Muscle layer of colon (tissue), 2 donors: ENCODE results near the gene DTX1.
"Not testable (repeated sequence)": the region's sequence is repeated elsewhere in the genome, so short reads cannot be mapped to it uniquely, and the experiment has no call there.

Experiments
- H3K27ac ChIP-seq: one replicate; pipeline ENCODE4 v1.7.0; 2013; ENCODE audit warnings: low read depth, mild to moderate bottlenecking, low read length, moderate library complexity
- H3K27me3 ChIP-seq, 2 donors: one replicate each; pipeline ENCODE4 v1.7.0; 2013; ENCODE audit warnings: low read length in 2 of 2, mild to moderate bottlenecking in 2 of 2; ENCODE audit not compliant: insufficient read depth in 2 of 2, control insufficient read depth in 1 of 2
- H3K36me3 ChIP-seq: one replicate; pipeline ENCODE4 v1.7.0; 2013; ENCODE audit warnings: mild to moderate bottlenecking, low read length; ENCODE audit not compliant: insufficient read depth
- H3K4me1 ChIP-seq: one replicate; pipeline ENCODE4 v1.7.0; 2013; ENCODE audit warnings: mild to moderate bottlenecking, low read length; ENCODE audit not compliant: insufficient read depth
- H3K4me3 ChIP-seq, 2 donors: one replicate each; pipeline ENCODE4 v1.7.0; 2013; ENCODE audit warnings: low read length in 2 of 2, low read depth in 1 of 2, mild to moderate bottlenecking in 1 of 2, moderate library complexity in 1 of 2
- H3K9ac ChIP-seq: one replicate; pipeline ENCODE4 v1.7.0; 2013; ENCODE audit warnings: low read length
- H3K9me3 ChIP-seq: one replicate; pipeline ENCODE4 v1.7.0; 2013; ENCODE audit warnings: mild to moderate bottlenecking, low read length
- donor health status: abdominal sarcoma.
- donor health status: Adenocarcinoma of cecum.

Gene DTX1

GRCh38 chr12:113112043-113112899 is 55.7 kb downstream of the DTX1 start:
- Histone ChIP-seq H3K27me3 (peaks cover 0 to 10% of the 10 kb centered on the region in 2 donors), H3K9me3 (no peaks in the 10 kb centered on the region), H3K9ac (no peak overlapping the region)

GRCh38 chr12:113113397-113113796 is 56.9 kb downstream of the DTX1 start:
- Histone ChIP-seq H3K27ac (no peak overlapping the region), H3K4me1 (no peaks in the 10 kb centered on the region), H3K9ac (no peak overlapping the region), H3K9me3 (no peaks in the 10 kb centered on the region), H3K36me3 (no peaks in the 10 kb centered on the region), H3K27me3 (peaks cover 0 to 10% of the 10 kb centered on the region in 2 donors), H3K4me3 (no peak overlapping the region)

More at GRCh38 chr12:113112043-113112899, 55.7 kb downstream of the DTX1 start:
- no peak overlapping the region for H3K27ac ChIP-seq
- no peak overlapping the region for H3K4me3 ChIP-seq
- H3K4me1 ChIP-seq, result no peaks in the 10 kb centered on the region
- no peaks in the 10 kb centered on the region for H3K36me3 ChIP-seq

GRCh38 chr12:113114447-113115178 is 58.1 kb downstream of the DTX1 start:
- Histone ChIP-seq H3K4me1 (no peaks in the 10 kb centered on the region), H3K27ac (no peak overlapping the region), H3K36me3 (no peaks in the 10 kb centered on the region), H3K27me3 (peaks cover 0 to 10% of the 10 kb centered on the region in 2 donors), H3K9me3 (no peaks in the 10 kb centered on the region), H3K4me3 (no peak overlapping the region), H3K9ac (no peak overlapping the region)

GRCh38 chr12:113115455-113116126 is 59.1 kb downstream of the DTX1 start:
- H3K9ac ChIP-seq, result no peak overlapping the region
- H3K27ac ChIP-seq, result no peak overlapping the region
- H3K9me3 ChIP-seq, result no peaks in the 10 kb centered on the region
- H3K4me3 ChIP-seq, result no peak overlapping the region
- H3K36me3 ChIP-seq, result no peaks in the 10 kb centered on the region
- H3K27me3 ChIP-seq, result peaks cover 0 to 10% of the 10 kb centered on the region in 2 donors
- H3K4me1 ChIP-seq, result no peaks in the 10 kb centered on the region

GRCh38 chr12:113116875-113117274 is 60.3 kb downstream of the DTX1 start:
- H3K9ac ChIP-seq, result no peak overlapping the region
- no peaks in the 10 kb centered on the region for H3K4me1 ChIP-seq
- H3K36me3 ChIP-seq, result no peaks in the 10 kb centered on the region
- H3K9me3 ChIP-seq, result no peaks in the 10 kb centered on the region
- H3K27me3 ChIP-seq, result peaks cover 0 to 10% of the 10 kb centered on the region in 2 donors
- H3K4me3 ChIP-seq, result no peak overlapping the region
- no peak overlapping the region for H3K27ac ChIP-seq

GRCh38 chr12:113117684-113118083 is 61.2 kb downstream of the DTX1 start:
- H3K36me3 ChIP-seq, H3K9ac ChIP-seq, H3K27ac ChIP-seq, H3K4me1 ChIP-seq, H3K27me3 ChIP-seq, H3K4me3 ChIP-seq, H3K9me3 ChIP-seq: not testable (repeated sequence)

GRCh38 chr12:113118142-113118541 is 61.6 kb downstream of the DTX1 start:
- no peak overlapping the region for H3K27ac ChIP-seq
- H3K4me3 ChIP-seq, result no peak overlapping the region
- H3K27me3 ChIP-seq, result peaks cover 0 to 6% of the 10 kb centered on the region in 2 donors
- H3K36me3 ChIP-seq, result no peaks in the 10 kb centered on the region
- H3K4me1 ChIP-seq, result no peaks in the 10 kb centered on the region
- H3K9me3 ChIP-seq, result no peaks in the 10 kb centered on the region
- no peak overlapping the region for H3K9ac ChIP-seq

- Histone ChIP-seq H3K27ac (no peak overlapping the region), H3K9me3 (no peaks in the 10 kb centered on the region), H3K27me3 (peaks cover 0 to 1% of the 10 kb centered on the region in 2 donors), H3K4me1 (no peaks in the 10 kb centered on the region), H3K36me3 (no peaks in the 10 kb centered on the region), H3K9ac (no peak overlapping the region), H3K4me3 (no peak overlapping the region)
Measured at GRCh38 chr12:113119980-113120669, 63.6 kb downstream of the DTX1 start.

GRCh38 chr12:113120670-113121370 is 64.3 kb downstream of the DTX1 start:
- Histone ChIP-seq H3K27ac (no peak overlapping the region), H3K36me3 (no peaks in the 10 kb centered on the region), H3K4me3 (no peak overlapping the region), H3K27me3 (no peaks in the 10 kb centered on the region), H3K9ac (no peak overlapping the region), H3K4me1 (no peaks in the 10 kb centered on the region), H3K9me3 (no peaks in the 10 kb centered on the region)

- H3K4me1 ChIP-seq, result no peaks in the 10 kb centered on the region
- no peak overlapping the region for H3K9ac ChIP-seq
- H3K27ac ChIP-seq, result no peak overlapping the region
- H3K4me3 ChIP-seq, result no peak overlapping the region
- no peaks in the 10 kb centered on the region for H3K36me3 ChIP-seq
- no peaks in the 10 kb centered on the region for H3K27me3 ChIP-seq
- no peaks in the 10 kb centered on the region for H3K9me3 ChIP-seq
Measured at GRCh38 chr12:113127791-113128199, 71.3 kb downstream of the DTX1 start.
